Stromal cell of bone marrow (primary cell): ENCODE results near the gene ZSWIM1.
"Not testable (repeated sequence)": the region's sequence is repeated elsewhere in the genome, so short reads cannot be mapped to it uniquely, and the experiment has no call there.

Source experiments
- DNase-seq: peaks from one replicate; pipeline ENCODE4 v3.0.0-alpha.2; 2012; ENCODE audit warnings: low read depth

ZSWIM1 gene

GRCh38 chr20:45890077-45890984 is 9.3 kb downstream of the ZSWIM1 start:
- peak; percentile 60 for DNase-seq

- peak; percentile 84 for DNase-seq
Measured at GRCh38 chr20:45890985-45891983, 10.3 kb downstream of the ZSWIM1 start, which contains the start of the genes CTSA and NEURL2. TSS of gene CTSA (plus strand) at chr20:45891335. CDS start at chr20:45891569, 234 bp downstream. TSS of gene NEURL2 (minus strand) at chr20:45891208. CDS start at chr20:45890991, 217 bp downstream.

DNA sequence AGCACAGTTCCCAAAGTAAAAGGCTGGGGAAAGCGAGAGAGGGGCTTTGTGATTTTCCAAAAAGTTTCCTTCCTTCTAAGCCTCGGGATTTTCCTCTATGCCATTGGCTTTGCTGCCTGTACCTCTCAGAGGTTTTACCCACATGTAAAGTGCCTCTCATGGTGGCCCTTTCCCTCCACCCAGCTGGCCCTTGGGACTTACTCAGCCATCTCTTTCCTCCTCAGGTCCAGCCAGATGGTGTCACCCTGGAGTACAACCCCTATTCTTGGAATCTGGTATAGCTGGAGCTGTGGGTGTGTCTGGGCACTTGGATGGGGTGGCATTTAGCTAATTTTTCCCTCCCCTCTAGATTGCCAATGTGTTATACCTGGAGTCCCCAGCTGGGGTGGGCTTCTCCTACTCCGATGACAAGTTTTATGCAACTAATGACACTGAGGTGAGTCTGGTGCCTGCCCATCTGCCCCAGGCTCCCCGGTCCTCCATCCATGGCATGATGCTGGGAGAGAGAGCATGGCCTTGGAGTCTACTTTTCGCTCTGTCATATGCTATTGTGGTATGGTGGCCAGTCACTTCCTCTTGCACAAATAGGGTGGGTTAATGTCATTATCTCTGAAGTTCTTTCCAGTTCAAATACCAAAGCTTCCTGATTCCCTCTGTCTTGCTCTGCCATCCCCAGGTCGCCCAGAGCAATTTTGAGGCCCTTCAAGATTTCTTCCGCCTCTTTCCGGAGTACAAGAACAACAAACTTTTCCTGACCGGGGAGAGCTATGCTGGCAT is 11.2 kb downstream of the ZSWIM1 start:
- DNase-seq = no peak

- no peak for DNase-seq
Measured at GRCh38 chr20:45892828-45893500, 11.9 kb downstream of the ZSWIM1 start.

- DNase-seq = no peak
Measured at GRCh38 chr20:45893831-45894230, 12.8 kb downstream of the ZSWIM1 start.

DNA sequence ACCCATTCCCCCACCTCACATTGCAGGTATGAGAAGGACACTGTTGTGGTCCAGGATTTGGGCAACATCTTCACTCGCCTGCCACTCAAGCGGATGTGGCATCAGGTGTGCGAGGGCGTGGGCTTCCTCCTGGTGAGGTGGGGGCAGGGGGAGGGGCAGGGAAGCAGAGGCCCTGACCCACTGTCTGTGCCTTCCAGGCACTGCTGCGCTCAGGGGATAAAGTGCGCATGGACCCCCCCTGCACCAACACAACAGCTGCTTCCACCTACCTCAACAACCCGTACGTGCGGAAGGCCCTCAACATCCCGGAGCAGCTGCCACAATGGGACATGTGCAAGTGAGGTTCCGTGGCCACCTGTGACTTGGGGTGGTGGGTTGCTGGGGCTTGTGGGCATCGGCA is 13.8 kb downstream of the ZSWIM1 start:
- DNase-seq = no peak

- DNase-seq = no peak
Measured at GRCh38 chr20:45896641-45897161, 15.7 kb downstream of the ZSWIM1 start.

GRCh38 chr20:45897289-45897688 is 16.3 kb downstream of the ZSWIM1 start:
- no peak for DNase-seq

DNA sequence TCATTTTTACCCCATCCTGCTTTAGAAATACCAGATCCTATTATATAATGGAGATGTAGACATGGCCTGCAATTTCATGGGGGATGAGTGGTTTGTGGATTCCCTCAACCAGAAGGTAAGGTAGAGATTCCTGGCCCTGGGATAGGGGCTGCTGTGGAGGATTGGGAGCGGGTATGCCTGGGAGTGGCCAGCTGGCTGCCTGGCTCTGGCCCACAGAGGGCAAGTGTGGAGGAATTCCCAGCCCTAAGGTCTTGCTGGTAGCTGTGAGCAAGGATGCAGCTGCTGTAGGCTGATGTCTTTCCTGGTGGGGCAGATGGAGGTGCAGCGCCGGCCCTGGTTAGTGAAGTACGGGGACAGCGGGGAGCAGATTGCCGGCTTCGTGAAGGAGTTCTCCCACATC is 16.7 kb downstream of the ZSWIM1 start:
- no peak for DNase-seq

DNA sequence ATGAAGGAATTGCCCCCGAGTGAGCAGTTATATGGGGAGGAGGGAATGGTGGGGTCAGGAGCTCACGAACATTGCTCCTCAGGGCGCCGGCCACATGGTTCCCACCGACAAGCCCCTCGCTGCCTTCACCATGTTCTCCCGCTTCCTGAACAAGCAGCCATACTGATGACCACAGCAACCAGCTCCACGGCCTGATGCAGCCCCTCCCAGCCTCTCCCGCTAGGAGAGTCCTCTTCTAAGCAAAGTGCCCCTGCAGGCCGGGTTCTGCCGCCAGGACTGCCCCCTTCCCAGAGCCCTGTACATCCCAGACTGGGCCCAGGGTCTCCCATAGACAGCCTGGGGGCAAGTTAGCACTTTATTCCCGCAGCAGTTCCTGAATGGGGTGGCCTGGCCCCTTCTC is 17.3 kb downstream of the ZSWIM1 start:
- DNase-seq = no peak

DNA sequence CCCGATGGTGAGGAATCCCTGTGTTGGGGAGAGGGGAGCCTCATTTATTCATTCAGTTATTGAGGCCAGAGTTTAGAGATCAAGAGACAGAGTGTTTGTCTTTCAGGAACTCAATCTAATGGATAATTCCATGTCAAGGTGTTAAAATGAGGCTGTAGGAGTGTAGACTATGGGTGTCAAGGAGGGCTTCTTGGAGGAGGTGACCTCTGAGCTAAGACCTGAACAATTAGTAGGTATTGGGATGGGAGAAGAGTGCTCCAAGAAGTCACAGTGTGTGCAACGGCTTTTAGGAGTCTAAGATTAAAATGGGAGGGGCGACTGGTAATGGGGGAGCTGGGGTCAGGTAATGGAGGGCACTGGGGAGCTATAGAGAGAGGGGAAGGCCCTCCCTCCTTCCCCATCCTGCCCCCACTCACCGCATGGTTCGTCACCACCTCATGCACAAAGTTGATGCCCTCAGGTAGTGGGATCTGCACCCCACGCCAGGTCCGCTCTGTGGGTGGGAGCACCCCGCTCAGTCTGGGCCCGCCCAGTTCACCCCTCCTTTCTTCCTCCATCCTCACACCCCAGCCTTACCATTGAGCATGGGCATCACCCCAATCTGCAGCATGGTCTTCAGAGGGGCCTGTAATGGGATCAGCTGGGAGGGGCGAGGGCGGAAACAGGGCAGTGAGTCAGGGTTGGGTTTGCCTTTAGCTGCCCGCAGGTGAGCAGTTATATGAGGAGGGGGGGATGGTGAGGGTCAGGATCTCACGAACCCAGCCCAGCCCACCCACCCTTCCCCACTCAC is 18.2 kb downstream of the ZSWIM1 start:
- DNase-seq = no peak

DNA sequence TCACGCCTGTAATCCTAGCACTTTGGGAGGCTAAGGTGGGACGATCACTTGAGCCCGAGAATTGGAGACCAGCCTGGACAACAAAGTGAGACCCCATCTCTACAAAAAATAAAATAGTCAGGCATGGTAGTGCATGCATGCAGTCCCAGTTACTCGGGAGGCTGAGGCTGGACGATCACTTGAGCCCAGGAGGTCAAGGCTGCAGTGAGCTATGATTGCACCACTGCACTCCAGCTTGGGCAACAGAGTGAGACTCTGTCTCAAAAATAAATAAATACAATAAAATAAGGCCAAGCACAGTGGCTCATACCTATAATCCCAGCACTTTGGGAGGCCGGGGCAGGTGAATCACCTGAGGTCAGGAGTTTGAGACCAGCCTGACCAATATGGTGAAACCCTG is 20.3 kb downstream of the ZSWIM1 start:
- DNase-seq = not testable (repeated sequence)

DNA sequence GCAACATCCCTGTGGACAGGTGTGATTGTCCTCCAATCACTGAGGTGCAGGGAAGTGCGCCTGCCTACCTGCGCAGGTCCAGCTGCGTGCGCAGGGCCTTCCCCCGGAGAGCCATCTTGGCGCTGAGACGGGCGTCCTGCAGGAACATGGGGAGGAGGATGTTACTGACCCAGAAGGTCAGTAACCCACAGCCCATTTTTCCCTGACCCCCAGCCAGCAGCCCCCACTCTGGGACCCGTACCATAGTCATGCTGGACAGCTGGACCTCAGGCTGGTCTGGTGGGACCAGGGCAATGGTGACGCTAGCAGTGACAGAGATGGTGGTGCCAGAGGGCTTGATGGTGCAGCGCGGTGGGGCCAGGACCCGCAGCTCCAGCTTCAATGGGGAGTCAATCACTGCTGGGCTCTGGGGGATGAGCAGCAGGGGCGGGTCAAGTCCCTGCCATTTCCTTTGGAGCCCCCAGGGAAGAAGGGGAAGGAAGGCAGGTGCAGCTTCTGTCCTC is 21.2 kb downstream of the ZSWIM1 start:
- DNase-seq = no peak

GRCh38 chr20:45904583-45905504 is 23.8 kb downstream of the ZSWIM1 start:
- DNase-seq = no peak

- no peak for DNase-seq
Measured at GRCh38 chr20:45905505-45906079, 24.6 kb downstream of the ZSWIM1 start.

- no peak for DNase-seq
Measured at GRCh38 chr20:45907219-45907948, 26.4 kb downstream of the ZSWIM1 start.

- DNase-seq = no peak
Measured at GRCh38 chr20:45908084-45908483, 27.1 kb downstream of the ZSWIM1 start.
